CD14-positive monocyte (primary cell): ENCODE results near the gene HIVEP3. TPM values are rescaled to one million over a fixed set of nuclear protein-coding genes. Genes with fewer than 3 reads are reported as not detected.

ENCODE experiments used
- DNase-seq, 3 donors: peaks; one replicate each; pipeline ENCODE4 v3.0.0-alpha.2; 2011 to 2022
- H2AFZ ChIP-seq: 2 replicates; pipeline ENCODE4 v1.6.0; 2012; ENCODE audit warnings: mild to moderate bottlenecking, low read depth, low read length, inconsistent platforms; ENCODE audit not compliant: insufficient read depth, poor library complexity, severe bottlenecking
- H3K27ac ChIP-seq, 2 donors: 1 replicate in 1 of 2; 2 replicates in 1 of 2; pipeline ENCODE4 v1.5.1; 2012 to 2013; ENCODE audit warnings: low read length in 2 of 2, control low read depth in 1 of 2, inconsistent platforms in 1 of 2, low read depth in 1 of 2, mild to moderate bottlenecking in 1 of 2
- H3K27me3 ChIP-seq, 2 donors: one replicate each; pipeline versions ENCODE4 v1.6.0 to v1.6.1; 2011 to 2013; ENCODE audit warnings: low read length in 2 of 2; ENCODE audit not compliant: control insufficient read depth in 2 of 2, insufficient read depth in 2 of 2
- H3K36me3 ChIP-seq, 2 donors: replicated peaks in 1 of 2; 1 replicate in 1 of 2; 2 replicates in 1 of 2; pipeline versions ENCODE4 v1.5.1 to v1.6.1; 2012 to 2013; ENCODE audit warnings: low read length in 2 of 2, control low read depth in 1 of 2, inconsistent platforms in 1 of 2, mild to moderate bottlenecking in 1 of 2; ENCODE audit not compliant: insufficient read depth in 2 of 2, control insufficient read depth in 1 of 2
- H3K4me1 ChIP-seq, 2 donors: 1 replicate in 1 of 2; 2 replicates in 1 of 2; pipeline versions ENCODE4 v1.5.1 to v1.6.1; 2012 to 2013; ENCODE audit warnings: low read length in 2 of 2, control low read depth in 1 of 2, inconsistent platforms in 1 of 2, mild to moderate bottlenecking in 1 of 2, moderate library complexity in 1 of 2; ENCODE audit not compliant: insufficient read depth in 2 of 2, control insufficient read depth in 1 of 2
- H3K4me2 ChIP-seq: replicated peaks from 2 replicates; pipeline ENCODE3; 2012; ENCODE audit warnings: low read length, moderate library complexity, mild to moderate bottlenecking; ENCODE audit not compliant: poor library complexity, severe bottlenecking; ENCODE audit errors: extremely low read depth
- H3K4me3 ChIP-seq, 3 experiments: fragments of 200-600 bp in 1 of 3; sonication (generic) in 1 of 3; replicated peaks in 1 of 3; 1 replicate in 2 of 3; 2 replicates in 1 of 3; pipeline ENCODE4 v1.5.1; 2011 to 2013; ENCODE audit warnings: low read length in 3 of 3, mild to moderate bottlenecking in 3 of 3, control low read depth in 2 of 3, low read depth in 2 of 3, inconsistent platforms in 1 of 3, moderate library complexity in 1 of 3
- H3K79me2 ChIP-seq: 2 replicates; pipeline ENCODE4 v1.6.0; 2012; ENCODE audit warnings: mild to moderate bottlenecking, control low read depth, inconsistent platforms, low read length, moderate library complexity; ENCODE audit not compliant: insufficient read depth
- H3K9ac ChIP-seq: 2 replicates; pipeline ENCODE4 v1.6.0; 2017; ENCODE audit warnings: low read length, mild to moderate bottlenecking; ENCODE audit not compliant: insufficient read depth, poor library complexity, severe bottlenecking
- H3K9me3 ChIP-seq, 2 donors: replicated peaks in 1 of 2; 1 replicate in 1 of 2; 2 replicates in 1 of 2; pipeline versions ENCODE4 v1.5.1 to v1.6.1; 2012 to 2013; ENCODE audit warnings: low read length in 2 of 2, control low read depth in 1 of 2; ENCODE audit not compliant: control insufficient read depth in 1 of 2, insufficient read depth in 1 of 2
- H4K20me1 ChIP-seq: 2 replicates; pipeline ENCODE4 v1.6.0; 2012; ENCODE audit warnings: mild to moderate bottlenecking, low read length, control low read depth, moderate library complexity; ENCODE audit not compliant: insufficient read depth
- H3K27ac Mint-ChIP-seq, 7 donors: one replicate each; pipeline ENCODE4 v1.8.0; 2020; ENCODE audit warnings: mild to moderate bottlenecking in 7 of 7, mixed read lengths in 7 of 7, moderate library complexity in 6 of 7, inconsistent platforms in 2 of 7
- H3K27me3 Mint-ChIP-seq, 3 donors: one replicate each; pipeline ENCODE4 v1.8.0; 2021 to 2022; ENCODE audit warnings: low read depth in 3 of 3, mild to moderate bottlenecking in 3 of 3, mixed read lengths in 3 of 3, moderate library complexity in 3 of 3, inconsistent platforms in 1 of 3
- H3K36me3 Mint-ChIP-seq, 2 donors: one replicate each; pipeline ENCODE4 v1.8.0; 2020; ENCODE audit warnings: mixed read lengths in 2 of 2, inconsistent platforms in 1 of 2, mild to moderate bottlenecking in 1 of 2
- H3K4me1 Mint-ChIP-seq: one replicate; pipeline ENCODE4 v1.8.0; 2020; ENCODE audit warnings: mild to moderate bottlenecking, mixed read lengths
- H3K4me3 Mint-ChIP-seq, 2 donors: one replicate each; pipeline ENCODE4 v1.8.0; 2020; ENCODE audit warnings: mild to moderate bottlenecking in 2 of 2, mixed read lengths in 2 of 2, moderate library complexity in 1 of 2
- H3K9me3 Mint-ChIP-seq, 7 donors: one replicate each; pipeline ENCODE4 v1.8.0; 2020 to 2022; ENCODE audit warnings: mixed read lengths in 7 of 7, mild to moderate bottlenecking in 6 of 7, moderate library complexity in 6 of 7, inconsistent platforms in 2 of 7
- WGBS: methylation state at CpG from one replicate; pipeline ENCODE4 v1.1.5; 2013; ENCODE audit warnings: missing lambda C conversion rate; ENCODE audit not compliant: insufficient coverage; 5-methylcytosine and 5-hydroxymethylcytosine counted together
- intact Hi-C, 2 donors: fragments of 100-400 bp; cut with micrococcal nuclease; formaldehyde crosslinking; loops; one replicate each; pipeline versions ENCODE4 v1.15.0 to v1.15.1; 2023
- polyA plus RNA-seq, 3 donors: library from polyadenylated mRNA; depleted of rRNA in 1 of 3; unstranded in 2 of 3; stranded (reverse) in 1 of 3; fragments of 300-500 nt in 2 of 3; fragments of >200 nt in 1 of 3; fragmentation: Illumina TruSeq in 2 of 3; gene quantifications; 1 replicate in 2 of 3; 2 replicates in 1 of 3; pipeline ENCODE4 v1.2.3, GENCODE V29; 2012 to 2021
- TF ChIP-seq, protein P1 (sequence below): fragments of 200-600 bp; IDR thresholded peaks from one replicate; pipeline ENCODE4 v1.8.0; 2022; ENCODE audit warnings: antibody characterized with exemption, mild to moderate bottlenecking

Gene HIVEP3
- polyA plus RNA-seq, 3 donors, result 1.2 to 3.7 (median 1.8) TPM

DNA sequence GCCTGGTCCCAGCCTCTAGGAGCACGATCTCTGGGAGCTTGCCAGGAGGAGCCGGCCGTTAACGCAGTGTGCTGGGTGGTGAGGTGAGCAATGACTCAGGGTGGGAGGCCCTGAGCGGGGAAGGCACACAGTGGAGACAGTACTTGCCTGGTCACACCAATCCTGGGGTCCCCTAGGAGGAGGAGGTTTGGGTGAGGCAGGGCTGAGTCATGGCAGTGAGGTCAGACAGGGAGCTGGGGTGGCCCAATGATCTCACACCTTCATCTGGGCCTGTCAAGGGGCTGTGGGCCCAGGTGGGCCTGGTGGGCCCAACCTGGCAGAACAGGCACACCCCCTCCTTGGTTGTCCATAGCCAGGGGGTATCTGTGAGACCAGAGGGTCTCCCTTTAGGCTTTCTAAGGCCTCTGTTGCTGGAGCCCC, 425.6 kb downstream of the HIVEP3 start:
- Mint-ChIP-seq H3K4me3 (no peak overlapping the region), H3K9me3 (no peaks in the 10 kb centered on the region), H3K27ac (peak overlapping the region in 1 of 7 donors; percentile 32), H3K4me1 (peaks cover 12% of the 10 kb centered on the region), H3K27me3 (peaks cover 13 to 33% (median 20%) of the 10 kb centered on the region in 3 donors), H3K36me3 (no peaks in the 10 kb centered on the region)
- Histone ChIP-seq H3K4me1 (peaks cover 9 to 19% of the 10 kb centered on the region in 2 donors), H2AFZ (no peak overlapping the region), H3K36me3 (no peaks in the 10 kb centered on the region), H3K27ac (no peak overlapping the region), H3K9me3 (no peaks in the 10 kb centered on the region), H3K4me2 (no peak overlapping the region), H3K79me2 (no peaks in the 10 kb centered on the region), H3K9ac (no peak overlapping the region), H4K20me1 (no peaks in the 10 kb centered on the region), H3K27me3 (peaks cover 0 to 15% of the 10 kb centered on the region in 2 donors), H3K4me3 (no peak overlapping the region)
- intact Hi-C loops, result no loop called here
- DNase-seq, result peak in 1 of 3 donors; percentile 18
- TF ChIP-seq, protein P1, sequence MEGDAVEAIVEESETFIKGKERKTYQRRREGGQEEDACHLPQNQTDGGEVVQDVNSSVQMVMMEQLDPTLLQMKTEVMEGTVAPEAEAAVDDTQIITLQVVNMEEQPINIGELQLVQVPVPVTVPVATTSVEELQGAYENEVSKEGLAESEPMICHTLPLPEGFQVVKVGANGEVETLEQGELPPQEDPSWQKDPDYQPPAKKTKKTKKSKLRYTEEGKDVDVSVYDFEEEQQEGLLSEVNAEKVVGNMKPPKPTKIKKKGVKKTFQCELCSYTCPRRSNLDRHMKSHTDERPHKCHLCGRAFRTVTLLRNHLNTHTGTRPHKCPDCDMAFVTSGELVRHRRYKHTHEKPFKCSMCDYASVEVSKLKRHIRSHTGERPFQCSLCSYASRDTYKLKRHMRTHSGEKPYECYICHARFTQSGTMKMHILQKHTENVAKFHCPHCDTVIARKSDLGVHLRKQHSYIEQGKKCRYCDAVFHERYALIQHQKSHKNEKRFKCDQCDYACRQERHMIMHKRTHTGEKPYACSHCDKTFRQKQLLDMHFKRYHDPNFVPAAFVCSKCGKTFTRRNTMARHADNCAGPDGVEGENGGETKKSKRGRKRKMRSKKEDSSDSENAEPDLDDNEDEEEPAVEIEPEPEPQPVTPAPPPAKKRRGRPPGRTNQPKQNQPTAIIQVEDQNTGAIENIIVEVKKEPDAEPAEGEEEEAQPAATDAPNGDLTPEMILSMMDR, result no peak
- 96% methylated on average over 4 of the region's 5 CpGs for WGBS

- no peak overlapping the region for H2AFZ ChIP-seq
- no peaks in the 10 kb centered on the region for H3K9me3 Mint-ChIP-seq
- H3K9ac ChIP-seq, result no peak overlapping the region
- H3K27me3 Mint-ChIP-seq, result peaks cover 15 to 36% (median 24%) of the 10 kb centered on the region in 3 donors
- H3K4me2 ChIP-seq, result no peak overlapping the region
- H3K27me3 ChIP-seq, result peaks cover 0 to 15% of the 10 kb centered on the region in 2 donors
- H3K4me3 ChIP-seq, result no peak overlapping the region
- H3K4me1 Mint-ChIP-seq, result peaks cover 12% of the 10 kb centered on the region
- no peak overlapping the region for H3K27ac ChIP-seq
- peak in 2 of 3 donors; percentile 11 to 24 for DNase-seq
- H3K79me2 ChIP-seq, result no peaks in the 10 kb centered on the region
- H3K9me3 ChIP-seq, result no peaks in the 10 kb centered on the region
- peaks cover 9 to 21% of the 10 kb centered on the region in 2 donors for H3K4me1 ChIP-seq
- H3K36me3 Mint-ChIP-seq, result no peaks in the 10 kb centered on the region
- 71% methylated on average over 2 of the region's 7 CpGs for WGBS
- TF ChIP-seq, protein P1, result peak; percentile 74
- H3K4me3 Mint-ChIP-seq, result no peak overlapping the region
- intact Hi-C loops, result no loop called here
- no peak overlapping the region for H3K27ac Mint-ChIP-seq
- no peaks in the 10 kb centered on the region for H4K20me1 ChIP-seq
- H3K36me3 ChIP-seq, result no peaks in the 10 kb centered on the region
Measured at GRCh38 chr1:41492341-41492848, 426.3 kb downstream of the HIVEP3 start.
